GM12873 (cell line): ENCODE data around the gene UBAP2.

Source experiments
- CTCF ChIP-seq: IDR thresholded peaks from 2 replicates; pipeline ENCODE4 v1.5.1; 2012; ENCODE audit warnings: low read depth, mild to moderate bottlenecking, moderate library complexity, low read length, control low read depth; ENCODE audit not compliant: insufficient read depth; ENCODE audit errors: missing control alignments

UBAP2 gene

GRCh38 chr9:34070606-34071324, 22.1 kb upstream of the UBAP2 start:
- TF ChIP-seq CTCF: no peak

- no peak for TF ChIP-seq CTCF
These were observed 21.1 kb upstream of the UBAP2 start for GRCh38 chr9:34069831-34070230.

GRCh38 chr9:34065541-34065940, 16.9 kb upstream of the UBAP2 start:
- no peak for TF ChIP-seq CTCF

- TF ChIP-seq CTCF: no peak
These were observed 11.3 kb upstream of the UBAP2 start for GRCh38 chr9:34059954-34060353.

GRCh38 chr9:34059281-34059680, 10.6 kb upstream of the UBAP2 start:
- no peak for TF ChIP-seq CTCF

- no peak for TF ChIP-seq CTCF
These were observed 1.1 kb upstream of the UBAP2 start for GRCh38 chr9:34049630-34050384.

GRCh38 chr9:34047864-34048726, 592 bp downstream of the UBAP2 start:
- no peak for TF ChIP-seq CTCF
